HG03064 (cell line): ENCODE measurements around the gene SPC24.
"Not testable (repeated sequence)": the region's sequence is repeated elsewhere in the genome, so short reads cannot be mapped to it uniquely, and the experiment has no call there.

Experiments used
- ATAC-seq: cut with Tn5 transposase; IDR thresholded peaks from one replicate; pipeline ENCODE4 v1.9.1; 2021; ENCODE audit warnings: low read depth; ENCODE audit not compliant: unreplicated experiment

Gene SPC24

DNA sequence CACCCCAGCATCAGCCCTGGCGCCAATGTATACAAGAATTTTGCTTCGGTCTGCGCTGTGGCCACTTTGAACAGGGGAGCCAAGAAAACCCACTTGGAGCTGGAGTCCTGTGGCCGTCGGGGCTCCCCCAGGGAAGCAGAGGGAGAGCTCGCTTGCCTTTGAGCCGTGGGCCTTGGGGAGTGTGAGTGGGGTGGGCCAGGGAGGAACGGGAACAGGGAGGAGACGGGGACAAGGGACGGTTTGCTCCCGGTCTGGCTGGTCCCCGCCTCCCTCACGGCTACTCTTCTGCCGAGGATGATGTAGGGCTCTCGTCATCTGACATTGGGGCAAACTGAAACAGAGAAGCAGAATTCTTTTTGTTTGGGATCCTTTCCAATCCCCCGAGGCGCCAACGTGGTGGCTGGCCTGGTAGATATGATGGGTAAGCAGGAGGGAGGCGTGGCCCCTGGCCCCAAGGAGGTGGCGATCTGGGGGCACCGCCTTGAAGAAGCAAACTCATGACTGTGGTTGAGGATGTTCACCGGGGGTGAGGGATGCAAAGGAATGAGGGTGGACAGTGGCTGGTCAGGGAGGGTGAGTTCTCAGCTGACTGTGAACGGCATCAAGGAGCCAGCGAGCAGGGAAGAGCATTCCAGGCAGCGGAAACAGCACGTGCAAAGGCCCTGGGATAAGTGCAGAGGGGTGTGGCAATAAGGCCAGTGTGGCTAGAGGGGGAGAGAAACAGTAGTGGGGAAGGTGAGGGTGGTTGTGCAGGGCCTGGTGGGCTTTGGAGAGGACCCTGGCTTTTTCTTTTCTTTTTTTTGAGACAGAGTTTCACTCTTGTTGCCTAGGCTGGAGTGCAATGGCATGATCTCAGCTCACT, 10.9 kb upstream of the SPC24 start:
- ATAC-seq = no peak

DNA sequence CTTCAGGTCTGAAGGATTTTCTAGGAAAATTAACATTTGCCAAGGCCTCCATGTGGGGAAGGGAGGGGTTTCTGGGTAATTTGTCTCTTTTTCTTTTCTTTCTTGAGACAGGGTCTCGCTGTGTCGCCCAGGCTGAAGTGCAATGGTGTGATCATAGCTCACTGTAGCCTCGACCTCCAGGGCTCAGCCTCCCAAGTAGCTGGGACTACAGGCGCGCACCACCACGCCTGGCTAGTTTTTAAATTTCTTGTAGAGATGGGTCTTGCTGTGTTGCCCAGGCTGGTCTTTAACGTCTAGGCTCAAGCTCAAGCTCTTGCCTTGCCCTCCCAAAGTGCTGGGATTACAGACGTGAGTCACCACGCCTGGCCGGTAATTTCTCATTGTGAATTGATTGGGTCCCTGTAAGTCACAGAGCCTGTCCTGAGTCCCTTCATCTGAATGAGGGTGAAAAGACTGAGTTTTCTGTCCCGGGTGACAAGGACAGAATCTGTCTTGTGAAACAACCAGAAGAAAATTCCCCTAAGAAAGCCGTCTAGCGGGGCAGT, 10.0 kb upstream of the SPC24 start:
- no peak for ATAC-seq

DNA sequence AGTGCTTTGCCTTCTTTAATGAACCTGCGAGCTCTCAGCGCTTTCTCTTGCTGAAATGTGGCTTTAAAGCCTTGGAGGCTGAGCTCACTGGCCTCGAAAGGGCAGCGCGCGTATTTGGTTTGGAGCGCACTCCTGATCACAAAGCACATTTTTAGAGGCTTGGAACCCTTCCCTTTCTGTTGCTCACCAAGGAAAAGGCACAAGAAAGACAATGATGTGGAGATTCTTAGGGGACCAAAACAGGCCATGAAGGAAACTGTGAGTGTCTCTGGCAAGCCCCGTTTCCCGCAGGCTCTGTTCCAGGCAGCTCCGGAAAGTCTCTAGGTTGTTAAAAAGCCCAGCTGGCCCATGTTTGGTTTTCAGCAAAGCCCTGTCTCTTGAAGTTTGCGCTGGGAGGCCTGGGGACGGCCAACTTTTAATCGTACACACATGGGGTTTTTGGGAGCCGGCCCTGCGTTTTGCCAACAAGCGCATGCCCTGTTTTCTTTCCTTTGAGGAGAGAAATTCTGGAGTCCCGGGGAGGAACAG, 9.4 kb upstream of the SPC24 start:
- no peak for ATAC-seq

DNA sequence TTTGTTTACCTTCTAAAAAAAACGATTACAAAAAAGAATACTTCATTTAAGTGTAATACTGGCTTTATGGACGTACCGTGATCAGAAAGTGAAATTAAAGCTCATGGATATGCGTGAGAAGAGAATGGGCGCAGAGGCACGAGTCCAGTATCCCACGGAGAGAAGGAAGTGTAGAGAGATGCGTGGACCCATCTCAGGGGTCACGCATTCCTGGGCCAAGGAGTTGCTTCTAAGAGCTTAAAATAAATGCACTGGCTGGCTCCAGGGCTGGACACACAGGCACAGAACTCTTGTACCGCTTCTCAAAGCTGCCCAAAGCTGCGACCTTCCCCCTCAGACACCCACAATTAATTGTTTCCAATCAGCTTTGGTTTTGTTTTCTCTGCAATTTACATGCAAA, 8.7 kb upstream of the SPC24 start:
- no peak for ATAC-seq

GRCh38 chr19:11160440-11160768, 4.8 kb upstream of the SPC24 start:
- ATAC-seq = not testable (repeated sequence)

DNA sequence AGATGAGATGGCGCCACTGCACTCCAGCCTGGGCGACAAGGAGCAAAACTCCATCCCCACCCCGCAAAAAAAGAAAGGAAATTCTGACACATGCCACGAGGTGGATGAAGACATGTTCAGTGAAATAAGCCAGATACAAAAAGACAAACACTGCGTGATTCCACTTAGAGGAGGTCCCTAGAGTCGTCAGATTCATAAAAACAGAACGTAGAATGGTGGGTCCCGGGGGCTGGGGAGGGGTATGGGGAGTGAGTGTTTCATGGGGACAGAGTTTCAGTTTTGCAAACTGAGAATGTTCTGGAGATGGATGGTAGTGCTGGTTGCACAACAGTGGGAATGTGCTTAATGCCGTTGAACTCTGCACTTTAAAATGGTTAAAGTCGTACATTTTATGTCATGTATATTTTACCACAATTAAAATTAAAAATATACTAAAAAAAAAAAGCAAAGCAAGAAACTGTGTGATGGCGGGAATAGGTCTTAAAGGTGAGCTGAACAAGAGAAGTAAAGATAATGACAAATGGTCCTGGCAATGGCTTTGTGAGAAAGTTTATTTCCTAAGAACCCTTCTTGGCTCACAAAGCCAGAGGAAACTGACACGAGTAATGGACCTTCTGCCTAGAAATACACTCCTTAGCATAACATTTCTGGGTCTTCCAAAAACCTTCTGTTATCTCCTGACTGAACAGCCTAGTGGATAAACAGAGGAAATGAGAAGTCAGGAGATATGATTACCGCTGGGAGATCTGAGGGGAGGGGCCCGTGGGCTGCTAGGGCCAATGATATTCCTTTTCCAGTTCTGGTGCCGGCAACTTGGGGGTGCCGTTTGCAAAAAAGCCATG, 4.2 kb upstream of the SPC24 start:
- ATAC-seq = no peak

DNA sequence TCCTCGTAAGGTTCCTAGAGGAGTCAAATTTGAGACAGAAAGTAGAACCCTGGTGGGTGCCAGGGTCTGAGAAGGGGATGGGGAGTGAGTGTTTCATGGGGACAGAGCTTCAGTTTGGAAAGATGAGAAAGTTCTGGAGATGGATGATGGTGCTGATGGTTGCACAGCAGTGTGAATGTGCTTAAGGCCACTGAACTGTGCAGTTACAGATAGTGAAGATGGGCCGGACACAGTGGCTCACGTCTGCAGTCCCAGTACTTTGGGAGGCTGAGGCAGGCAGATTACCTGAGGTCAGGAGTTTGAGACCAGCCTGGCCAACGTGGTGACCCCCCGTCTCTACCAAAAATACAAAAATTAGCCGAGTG, 917 bp downstream of the SPC24 start:
- no peak for ATAC-seq

DNA sequence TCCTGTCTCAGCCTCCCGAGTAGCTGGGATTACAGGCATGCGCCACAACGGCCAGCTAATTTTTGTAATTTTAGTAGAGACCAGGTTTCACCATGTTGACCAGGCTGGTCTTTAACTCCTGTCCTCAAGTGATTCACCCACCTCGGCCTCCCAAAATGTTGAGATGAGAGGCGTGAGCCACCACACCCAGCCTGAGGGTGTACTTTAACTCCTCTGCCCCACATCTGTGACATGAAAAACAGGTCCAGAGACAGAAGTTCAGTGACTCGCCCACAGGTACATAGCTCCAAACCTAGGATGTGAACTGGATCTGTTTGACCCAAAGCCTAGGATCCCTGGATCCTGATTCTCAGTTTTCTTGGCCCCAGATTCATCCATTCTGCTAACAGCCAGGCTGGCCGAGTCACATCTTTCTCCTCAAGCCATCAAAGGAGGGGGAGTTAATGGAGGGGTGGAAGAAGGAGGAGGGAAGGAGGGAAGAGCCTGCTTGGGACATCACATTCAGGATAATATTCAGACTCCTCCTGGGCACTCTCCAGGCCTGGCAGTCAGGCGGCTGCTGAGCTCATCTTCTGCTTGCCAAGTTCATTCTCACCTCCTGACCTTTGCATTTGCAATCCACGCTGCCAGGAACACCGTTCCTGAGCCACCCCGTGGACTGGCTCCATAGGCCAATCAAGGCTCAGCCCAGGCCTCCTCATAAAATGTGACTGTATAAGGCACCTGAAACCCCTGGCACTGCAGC, 3.1 kb downstream of the SPC24 start:
- no peak for ATAC-seq

GRCh38 chr19:11151181-11151580, 4.4 kb downstream of the SPC24 start:
- no peak for ATAC-seq

DNA sequence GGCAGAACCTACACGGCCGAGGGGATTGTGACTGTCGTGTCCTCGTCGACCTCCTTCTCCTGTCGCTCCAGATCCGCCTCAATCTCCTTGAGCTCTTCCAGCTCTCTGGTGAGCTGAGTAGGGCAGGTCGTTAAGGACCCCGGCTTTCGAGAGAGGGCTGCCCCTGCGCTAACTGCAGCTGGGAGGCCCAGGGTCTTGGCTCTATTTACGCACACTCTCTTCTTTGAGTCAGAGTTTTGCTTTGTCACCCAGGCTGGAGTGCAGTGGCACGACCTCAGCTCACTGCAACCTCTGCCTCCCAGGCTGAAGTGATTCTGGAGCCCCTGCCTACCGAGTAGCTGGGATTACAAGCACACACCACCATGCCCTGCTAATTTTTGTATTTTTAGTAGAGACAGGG, 7.6 kb downstream of the SPC24 start:
- ATAC-seq = no peak

GRCh38 chr19:11145536-11145924, 10.1 kb downstream of the SPC24 start:
- no peak for ATAC-seq

- ATAC-seq = no peak
These were observed 12.9 kb downstream of the SPC24 start for GRCh38 chr19:11142528-11143171.

- ATAC-seq = no peak
These were observed 13.6 kb downstream of the SPC24 start for GRCh38 chr19:11141937-11142527.

DNA sequence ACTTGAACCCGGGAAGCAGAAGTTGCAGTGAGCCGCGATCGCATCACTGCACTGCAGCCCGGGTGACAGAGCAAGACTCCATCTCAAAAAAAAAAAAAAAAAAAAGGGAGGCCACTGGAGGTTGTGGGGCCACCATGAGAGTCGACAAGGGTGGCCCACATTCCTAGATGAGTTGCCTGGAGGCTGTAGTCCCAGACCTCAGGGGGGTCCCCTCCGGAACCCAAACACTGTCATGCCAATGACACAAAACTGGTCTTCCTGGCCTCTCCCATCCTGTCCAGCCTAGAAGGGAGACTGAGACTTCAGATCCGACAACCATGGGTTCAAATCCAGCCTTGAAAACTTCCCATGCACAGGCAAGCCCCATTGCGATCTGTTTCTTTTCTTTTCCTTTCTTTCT, 14.7 kb downstream of the SPC24 start:
- ATAC-seq = no peak

DNA sequence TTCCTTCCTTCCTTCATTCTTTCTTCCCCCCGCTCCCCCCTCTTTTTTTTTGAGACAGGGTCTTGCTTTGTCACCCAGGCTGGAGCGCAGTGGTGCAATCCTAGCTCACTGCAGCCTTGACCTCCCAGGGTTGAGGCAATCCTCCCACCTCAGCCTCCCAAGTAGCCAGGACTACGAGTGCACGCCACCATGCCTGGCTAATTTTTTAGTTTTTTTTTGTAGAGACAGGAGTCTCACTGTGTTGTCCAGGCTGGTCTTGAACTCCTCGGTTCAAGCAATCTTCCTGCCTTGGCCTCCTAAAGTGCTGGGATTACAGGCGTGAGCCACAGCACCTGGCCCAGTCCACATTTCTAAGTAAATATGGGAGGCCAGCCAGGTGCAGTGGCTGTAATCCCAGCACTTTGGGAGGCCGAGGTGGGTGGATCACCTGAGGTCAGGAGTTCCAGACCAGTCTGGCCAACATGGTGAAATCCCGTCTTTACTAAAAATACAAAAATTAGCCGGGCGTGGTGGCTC, 15.5 kb downstream of the SPC24 start:
- ATAC-seq = not testable (repeated sequence)

- no peak for ATAC-seq
These were observed 16.8 kb downstream of the SPC24 start for GRCh38 chr19:11138601-11139300.

DNA sequence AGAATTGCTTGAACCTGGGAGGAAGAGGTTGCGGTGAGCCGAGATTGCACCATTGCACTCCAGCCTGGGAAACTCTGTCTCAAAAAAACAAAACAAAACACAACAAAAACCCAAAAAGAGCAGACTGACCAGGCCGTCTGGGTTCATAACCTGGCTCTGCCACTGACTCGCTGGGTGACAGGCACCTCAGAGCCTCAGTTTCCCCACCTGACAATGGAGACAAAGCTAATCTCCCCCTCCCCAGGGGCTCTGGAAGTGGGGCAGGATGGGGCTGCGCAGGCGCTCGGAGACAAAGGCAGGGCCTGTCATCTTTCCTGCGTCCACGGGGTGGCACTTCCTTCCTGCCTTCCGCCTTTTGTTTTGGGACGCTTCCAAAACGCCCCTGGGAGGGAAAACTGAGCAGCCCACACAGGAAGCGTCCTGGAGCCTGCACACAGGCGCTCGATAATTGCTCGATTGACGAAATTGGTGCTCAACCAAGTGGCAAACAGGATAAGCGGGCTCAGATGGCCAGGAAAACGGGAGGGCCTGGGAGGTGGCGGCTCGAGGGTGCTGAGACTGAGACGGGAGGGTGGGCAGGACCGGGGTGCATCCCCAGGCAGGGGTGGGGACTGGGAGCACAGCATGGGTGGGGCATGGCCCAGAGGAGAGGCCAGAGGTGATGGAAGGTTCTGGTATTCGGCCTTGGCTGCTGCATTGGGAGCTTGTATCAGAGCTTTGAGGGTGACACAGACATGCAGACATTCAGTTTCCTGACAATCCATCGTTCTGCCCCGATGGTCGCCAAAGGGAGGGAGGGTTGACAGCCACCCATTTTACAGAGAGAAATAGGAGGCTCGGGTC, 17.8 kb downstream of the SPC24 start:
- no peak for ATAC-seq

DNA sequence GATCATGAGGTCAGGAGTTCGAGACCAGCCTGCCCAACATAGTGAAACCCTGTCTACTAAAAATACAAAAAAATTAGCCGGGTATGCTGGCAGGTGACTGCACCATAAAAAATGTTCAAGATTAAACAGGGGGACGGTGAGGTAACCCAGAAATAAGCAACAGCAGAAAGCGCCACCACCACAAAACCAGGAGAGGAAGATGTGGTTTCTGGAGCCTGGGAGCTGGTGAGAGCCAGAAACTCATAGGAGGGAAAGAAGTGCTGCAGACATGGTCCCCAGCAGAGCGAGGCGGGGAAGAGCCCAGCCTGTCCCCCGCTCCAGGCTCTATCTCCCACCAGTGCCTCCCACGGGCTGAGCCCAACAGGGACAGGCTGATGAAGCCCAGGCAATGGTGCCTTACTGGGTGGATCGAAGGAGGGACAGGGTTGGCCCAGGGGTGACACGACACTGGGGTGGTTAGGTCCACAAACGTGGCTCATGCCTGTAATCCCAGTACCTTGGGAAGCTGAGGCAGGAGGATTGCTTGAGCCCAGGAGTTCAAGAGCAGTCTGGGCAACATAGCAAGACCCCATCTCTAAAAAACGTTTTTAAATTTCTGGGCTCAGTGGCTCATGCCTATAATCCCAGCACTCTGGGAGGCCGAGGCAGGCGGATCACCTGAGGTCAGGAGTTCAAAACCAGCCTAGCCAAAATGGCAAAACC, 19.0 kb downstream of the SPC24 start:
- ATAC-seq = no peak
